ENCODE data around the gene SLC2A10. TPM values are rescaled to one million over a fixed set of nuclear protein-coding genes. Genes with fewer than 3 reads are reported as not detected.

SLC2A10 gene
- total RNA-seq, 1 experiment from 2014 or later: 0.05 TPM

DNA sequence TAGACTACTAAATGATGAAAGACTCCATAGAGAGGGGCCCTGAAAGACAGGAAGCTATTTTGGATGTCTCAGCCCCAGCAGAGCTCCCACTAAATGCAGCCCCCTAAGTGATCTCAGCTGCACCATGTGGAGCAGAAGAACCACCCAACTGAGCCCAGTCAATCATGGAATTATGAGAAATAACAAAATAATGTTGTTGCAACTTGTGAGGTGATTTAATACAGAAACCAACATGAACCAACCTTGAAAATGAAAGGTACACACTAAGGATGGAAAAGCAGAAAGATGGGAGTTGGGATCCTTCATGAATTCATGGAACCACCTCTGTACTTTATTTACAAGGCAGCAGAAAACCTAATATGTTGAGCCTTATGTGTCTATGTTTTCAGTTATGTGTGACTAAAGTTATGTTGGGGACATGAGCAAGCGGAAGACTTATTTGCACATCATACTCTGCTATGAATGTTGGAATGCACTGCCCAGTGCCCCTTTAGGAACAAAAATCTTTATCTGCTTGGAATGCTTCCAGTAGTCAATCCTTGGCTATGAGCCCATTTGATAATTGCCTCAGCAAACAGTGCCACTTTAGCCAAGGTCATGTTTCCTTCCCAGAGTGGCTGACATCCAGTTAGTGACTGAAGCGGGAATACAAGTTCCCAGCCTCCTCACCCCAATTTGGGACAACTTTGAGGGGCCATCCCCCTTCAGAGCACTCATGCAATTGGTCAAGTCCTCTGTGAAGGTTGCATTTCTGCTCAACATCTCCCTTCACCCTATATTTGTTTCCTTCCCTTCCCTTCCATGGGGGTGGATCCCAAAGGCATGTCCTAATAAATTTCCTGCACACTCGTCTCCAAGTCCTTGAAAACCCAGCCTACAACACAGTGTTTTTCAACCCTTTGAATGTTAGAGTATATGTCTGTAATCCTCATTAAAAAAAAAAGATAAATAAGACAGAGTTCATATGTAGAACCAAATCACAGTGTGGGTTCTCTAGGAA is 38.6 kb upstream of the SLC2A10 start:
- ATAC-seq (no peak), DNase-seq (ENCODE audit: low read depth, low spot score) (no peak)
- H3K4me3 ChIP-seq (replicated peaks in 1 of 2; ENCODE audit: low read depth in 1 of 2, low read length in 2 of 2): no peak overlapping the region
- H3K9ac ChIP-seq (ENCODE audit: low read length): no peak overlapping the region
- no peak overlapping the region for H3K27ac ChIP-seq (ENCODE audit: low read depth, low read length)
- RAD21 ChIA-PET (ENCODE audit: low non-redundant PET in 1 of 2, low total read pairs in 2 of 2, uncharacterized antibody in 2 of 2, unreplicated experiment in 2 of 2): no interaction called here
- no peaks in the 10 kb centered on the region for H3K27me3 ChIP-seq (ENCODE audit: insufficient read depth, low read length)
- POLR2A ChIA-PET: no interaction called here
- no peak overlapping the region for H3K4me2 ChIP-seq (ENCODE audit: low read length)
- H3K9me3 ChIP-seq (ENCODE audit: control insufficient read depth in 1 of 2, insufficient read depth in 1 of 2, low read depth in 1 of 2, low read length in 2 of 2): no peaks in the 10 kb centered on the region
- H3K79me2 ChIP-seq (ENCODE audit: insufficient read depth, low read length): no peaks in the 10 kb centered on the region
- peaks cover 0 to 6% of the 10 kb centered on the region in 2 experiments; a peak in 1 of 4 replicates for H3K4me1 ChIP-seq (ENCODE audit: control insufficient read depth in 1 of 2, insufficient read depth in 2 of 2, low read length in 2 of 2)
- intact Hi-C loops (cut with micrococcal nuclease): no loop called here
- no peak overlapping the region for H2AFZ ChIP-seq (ENCODE audit: low read depth, low read length, poor library complexity, severe bottlenecking)
- no TSS peak for BruUV-seq (replicated peaks)
- H4K20me1 ChIP-seq (ENCODE audit: insufficient read depth): no peaks in the 10 kb centered on the region
- CTCF ChIA-PET: no interaction called here
- no peak for TF ChIP-seq POLR2A (IDR thresholded peaks at IDR 0.05; ENCODE audit: borderline replicate concordance, extremely low read depth, insufficient read depth, insufficient read length)
- TF ChIP-seq, protein P1, sequence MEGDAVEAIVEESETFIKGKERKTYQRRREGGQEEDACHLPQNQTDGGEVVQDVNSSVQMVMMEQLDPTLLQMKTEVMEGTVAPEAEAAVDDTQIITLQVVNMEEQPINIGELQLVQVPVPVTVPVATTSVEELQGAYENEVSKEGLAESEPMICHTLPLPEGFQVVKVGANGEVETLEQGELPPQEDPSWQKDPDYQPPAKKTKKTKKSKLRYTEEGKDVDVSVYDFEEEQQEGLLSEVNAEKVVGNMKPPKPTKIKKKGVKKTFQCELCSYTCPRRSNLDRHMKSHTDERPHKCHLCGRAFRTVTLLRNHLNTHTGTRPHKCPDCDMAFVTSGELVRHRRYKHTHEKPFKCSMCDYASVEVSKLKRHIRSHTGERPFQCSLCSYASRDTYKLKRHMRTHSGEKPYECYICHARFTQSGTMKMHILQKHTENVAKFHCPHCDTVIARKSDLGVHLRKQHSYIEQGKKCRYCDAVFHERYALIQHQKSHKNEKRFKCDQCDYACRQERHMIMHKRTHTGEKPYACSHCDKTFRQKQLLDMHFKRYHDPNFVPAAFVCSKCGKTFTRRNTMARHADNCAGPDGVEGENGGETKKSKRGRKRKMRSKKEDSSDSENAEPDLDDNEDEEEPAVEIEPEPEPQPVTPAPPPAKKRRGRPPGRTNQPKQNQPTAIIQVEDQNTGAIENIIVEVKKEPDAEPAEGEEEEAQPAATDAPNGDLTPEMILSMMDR (IDR thresholded peaks at IDR 0.05 in 2 of 3, conservative IDR thresholded peaks at IDR 0.05 in 1 of 3; ENCODE audit: borderline replicate concordance in 1 of 3, insufficient read depth in 1 of 3, low read depth in 2 of 3, low read length in 2 of 3): no peak
- TF ChIP-seq, protein P2, sequence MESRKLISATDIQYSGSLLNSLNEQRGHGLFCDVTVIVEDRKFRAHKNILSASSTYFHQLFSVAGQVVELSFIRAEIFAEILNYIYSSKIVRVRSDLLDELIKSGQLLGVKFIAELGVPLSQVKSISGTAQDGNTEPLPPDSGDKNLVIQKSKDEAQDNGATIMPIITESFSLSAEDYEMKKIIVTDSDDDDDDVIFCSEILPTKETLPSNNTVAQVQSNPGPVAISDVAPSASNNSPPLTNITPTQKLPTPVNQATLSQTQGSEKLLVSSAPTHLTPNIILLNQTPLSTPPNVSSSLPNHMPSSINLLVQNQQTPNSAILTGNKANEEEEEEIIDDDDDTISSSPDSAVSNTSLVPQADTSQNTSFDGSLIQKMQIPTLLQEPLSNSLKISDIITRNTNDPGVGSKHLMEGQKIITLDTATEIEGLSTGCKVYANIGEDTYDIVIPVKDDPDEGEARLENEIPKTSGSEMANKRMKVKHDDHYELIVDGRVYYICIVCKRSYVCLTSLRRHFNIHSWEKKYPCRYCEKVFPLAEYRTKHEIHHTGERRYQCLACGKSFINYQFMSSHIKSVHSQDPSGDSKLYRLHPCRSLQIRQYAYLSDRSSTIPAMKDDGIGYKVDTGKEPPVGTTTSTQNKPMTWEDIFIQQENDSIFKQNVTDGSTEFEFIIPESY (IDR thresholded peaks at IDR 0.05; ENCODE audit: extremely low read depth, insufficient replicate concordance, low read length): no peak
- TF ChIP-seq RAD21 (IDR thresholded peaks at IDR 0.05; ENCODE audit: low read depth): no peak
- TF ChIP-seq FOSL1 (IDR thresholded peaks at IDR 0.05; ENCODE audit: low read depth): no peak
- TF ChIP-seq ELF1 (IDR thresholded peaks at IDR 0.05; ENCODE audit: borderline replicate concordance, low read depth): no peak
- H3K36me3 ChIP-seq (ENCODE audit: control insufficient read depth in 1 of 2, insufficient read depth in 2 of 2, low read length in 2 of 2): no peaks in the 10 kb centered on the region
- H3K9me2 ChIP-seq (ENCODE audit: insufficient read depth): no peaks in the 10 kb centered on the region
